Thyroid gland (tissue), 4 donors: ENCODE measurements around the gene ANKRD60.

ENCODE experiments used
- POLR2A ChIP-seq, 2 donors: fragments of 450-650 bp; IDR thresholded peaks; one replicate each; pipeline ENCODE4 v1.6.1; 2017; ENCODE audit warnings: antibody characterized with exemption in 2 of 2, mild to moderate bottlenecking in 2 of 2, moderate library complexity in 1 of 2
- TF ChIP-seq, protein P1 (sequence below), 6 experiments: fragments of 200-600 bp in 3 of 6; fragments of 450-650 bp in 3 of 6; sonication (generic) in 3 of 6; IDR thresholded peaks; one replicate each; pipeline ENCODE4 v1.5.1; 2016 to 2019; ENCODE audit warnings: antibody characterized with exemption in 6 of 6, mild to moderate bottlenecking in 2 of 6, inconsistent platforms in 1 of 6, moderate library complexity in 1 of 6

DNA sequence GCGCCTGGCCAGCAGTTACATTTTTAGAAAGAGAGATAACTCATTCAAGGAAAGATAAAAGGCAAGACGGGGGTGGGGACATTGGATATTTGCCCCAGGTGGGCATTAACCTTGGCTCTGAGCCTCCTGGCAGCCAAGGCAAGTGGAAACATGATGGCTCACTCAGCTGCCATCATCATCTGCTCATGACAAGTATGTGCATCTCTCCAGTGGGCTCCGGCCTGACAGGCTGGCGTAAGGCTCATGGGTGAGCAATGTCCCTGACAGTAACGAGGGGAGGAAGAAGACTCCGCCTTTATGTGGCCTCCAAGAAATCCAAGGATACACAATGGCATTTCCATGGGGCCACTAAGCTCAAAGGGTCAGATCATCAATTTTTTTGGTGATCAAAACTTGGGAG lies 13.3 kb downstream of the ANKRD60 start:
- TF ChIP-seq POLR2A (IDR thresholded peaks at IDR 0.05) = no peak
- TF ChIP-seq, protein P1, sequence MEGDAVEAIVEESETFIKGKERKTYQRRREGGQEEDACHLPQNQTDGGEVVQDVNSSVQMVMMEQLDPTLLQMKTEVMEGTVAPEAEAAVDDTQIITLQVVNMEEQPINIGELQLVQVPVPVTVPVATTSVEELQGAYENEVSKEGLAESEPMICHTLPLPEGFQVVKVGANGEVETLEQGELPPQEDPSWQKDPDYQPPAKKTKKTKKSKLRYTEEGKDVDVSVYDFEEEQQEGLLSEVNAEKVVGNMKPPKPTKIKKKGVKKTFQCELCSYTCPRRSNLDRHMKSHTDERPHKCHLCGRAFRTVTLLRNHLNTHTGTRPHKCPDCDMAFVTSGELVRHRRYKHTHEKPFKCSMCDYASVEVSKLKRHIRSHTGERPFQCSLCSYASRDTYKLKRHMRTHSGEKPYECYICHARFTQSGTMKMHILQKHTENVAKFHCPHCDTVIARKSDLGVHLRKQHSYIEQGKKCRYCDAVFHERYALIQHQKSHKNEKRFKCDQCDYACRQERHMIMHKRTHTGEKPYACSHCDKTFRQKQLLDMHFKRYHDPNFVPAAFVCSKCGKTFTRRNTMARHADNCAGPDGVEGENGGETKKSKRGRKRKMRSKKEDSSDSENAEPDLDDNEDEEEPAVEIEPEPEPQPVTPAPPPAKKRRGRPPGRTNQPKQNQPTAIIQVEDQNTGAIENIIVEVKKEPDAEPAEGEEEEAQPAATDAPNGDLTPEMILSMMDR (IDR thresholded peaks at IDR 0.05) = no peak
